Stimulated activated CD8-positive, alpha-beta memory T cell treated with anti-CD3 and anti-CD28 coated beads, Interleukin-2, amount 100 ng/mL, for 1 hour (primary cell): ENCODE data around the gene TFF3.

ENCODE experiments used
- DNase-seq, 2 donors: peaks; one replicate each; pipeline ENCODE4 v3.0.0-alpha.2; 2020; ENCODE audit warnings: low read depth in 2 of 2

The TFF3 gene

GRCh38 chr21:42320791-42321190 is 5.6 kb upstream of the TFF3 start:
- no peak for DNase-seq

GRCh38 chr21:42319851-42320572 is 4.8 kb upstream of the TFF3 start:
- DNase-seq, result no peak

GRCh38 chr21:42319376-42319775 is 4.2 kb upstream of the TFF3 start:
- DNase-seq, result no peak

GRCh38 chr21:42317826-42318746 is 2.9 kb upstream of the TFF3 start:
- no peak for DNase-seq

DNA sequence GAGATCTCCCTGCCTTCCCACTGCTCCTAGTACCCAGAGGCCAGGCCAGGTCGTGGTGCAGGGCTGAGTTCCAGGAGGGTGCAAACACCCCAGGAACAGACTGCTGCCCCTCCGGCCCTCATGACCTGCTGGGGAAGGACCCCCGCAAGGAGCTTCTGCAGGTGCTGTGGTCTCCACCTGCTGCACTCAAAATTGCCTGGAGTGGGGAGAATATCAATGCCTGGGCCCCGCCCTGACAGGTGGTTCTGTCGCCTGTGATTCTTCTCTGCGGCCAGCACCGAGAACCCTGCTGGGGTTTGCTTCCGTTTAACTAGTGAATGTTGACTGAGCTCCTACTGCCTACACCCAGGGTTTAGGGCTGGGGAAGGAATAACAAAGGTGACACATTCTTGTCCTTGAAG is 2.1 kb upstream of the TFF3 start:
- no peak for DNase-seq

DNA sequence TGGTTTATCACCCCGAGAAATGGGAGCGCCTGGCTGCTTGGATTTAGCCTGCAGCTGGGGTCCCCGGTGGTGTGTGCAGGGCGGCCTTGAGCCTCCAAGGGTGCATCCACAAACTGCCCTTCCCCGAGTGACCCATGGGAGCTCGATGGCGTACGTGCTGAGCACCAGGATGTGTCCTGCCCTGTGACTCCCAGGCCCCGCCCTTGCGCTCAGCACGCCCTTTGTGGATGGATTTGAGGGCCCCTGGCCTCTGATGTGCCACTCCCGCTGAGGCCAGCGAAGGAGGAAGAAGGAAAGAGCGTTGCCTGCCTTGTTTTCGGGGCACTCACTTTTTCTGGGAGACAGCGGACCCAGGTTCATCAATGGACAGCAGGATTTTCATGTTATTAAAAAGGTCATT is 1.7 kb upstream of the TFF3 start:
- no peak for DNase-seq

- DNase-seq, result no peak
Measured at GRCh38 chr21:42314616-42315295, 453 bp downstream of the TFF3 start.

- no peak for DNase-seq
Measured at GRCh38 chr21:42313501-42313969, 1.7 kb downstream of the TFF3 start.

- DNase-seq, result no peak
Measured at GRCh38 chr21:42312626-42313104, 2.5 kb downstream of the TFF3 start.

GRCh38 chr21:42311816-42312625 is 3.2 kb downstream of the TFF3 start:
- DNase-seq, result no peak

- DNase-seq, result no peak
Measured at GRCh38 chr21:42311160-42311559, 4.0 kb downstream of the TFF3 start.

DNA sequence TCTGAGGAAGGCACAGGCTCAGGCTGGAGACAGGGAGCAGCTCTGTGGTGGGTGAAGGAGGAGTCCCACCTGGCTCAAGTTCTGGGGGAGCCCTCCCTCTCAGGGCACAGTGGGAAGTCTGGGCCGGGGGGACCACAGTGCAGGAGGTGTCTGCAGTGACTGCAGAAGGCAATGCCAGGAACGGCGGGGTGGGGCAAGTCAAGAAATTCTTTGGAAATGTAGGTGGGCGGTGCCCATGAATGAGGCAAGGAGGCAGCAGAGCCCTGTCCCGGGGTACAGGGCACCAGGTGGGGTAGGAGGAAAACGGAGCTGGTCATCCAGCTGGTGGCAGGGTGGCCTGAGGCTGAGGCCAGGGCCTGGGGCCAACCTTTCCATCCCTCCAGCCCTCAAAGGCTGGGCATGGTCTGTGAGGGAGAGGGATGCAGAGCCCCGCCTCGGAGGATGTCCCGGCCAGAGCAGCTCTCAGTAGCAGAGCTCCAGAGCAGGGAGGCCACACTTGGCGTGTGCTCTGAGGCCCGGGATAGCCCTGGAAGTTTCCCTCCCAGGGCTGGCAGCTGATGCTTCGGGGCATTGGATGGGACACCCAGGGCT is 4.7 kb downstream of the TFF3 start:
- DNase-seq, result no peak

- peak; percentile 20 to 42 for DNase-seq
Measured at GRCh38 chr21:42309753-42310213, 5.4 kb downstream of the TFF3 start.

DNA sequence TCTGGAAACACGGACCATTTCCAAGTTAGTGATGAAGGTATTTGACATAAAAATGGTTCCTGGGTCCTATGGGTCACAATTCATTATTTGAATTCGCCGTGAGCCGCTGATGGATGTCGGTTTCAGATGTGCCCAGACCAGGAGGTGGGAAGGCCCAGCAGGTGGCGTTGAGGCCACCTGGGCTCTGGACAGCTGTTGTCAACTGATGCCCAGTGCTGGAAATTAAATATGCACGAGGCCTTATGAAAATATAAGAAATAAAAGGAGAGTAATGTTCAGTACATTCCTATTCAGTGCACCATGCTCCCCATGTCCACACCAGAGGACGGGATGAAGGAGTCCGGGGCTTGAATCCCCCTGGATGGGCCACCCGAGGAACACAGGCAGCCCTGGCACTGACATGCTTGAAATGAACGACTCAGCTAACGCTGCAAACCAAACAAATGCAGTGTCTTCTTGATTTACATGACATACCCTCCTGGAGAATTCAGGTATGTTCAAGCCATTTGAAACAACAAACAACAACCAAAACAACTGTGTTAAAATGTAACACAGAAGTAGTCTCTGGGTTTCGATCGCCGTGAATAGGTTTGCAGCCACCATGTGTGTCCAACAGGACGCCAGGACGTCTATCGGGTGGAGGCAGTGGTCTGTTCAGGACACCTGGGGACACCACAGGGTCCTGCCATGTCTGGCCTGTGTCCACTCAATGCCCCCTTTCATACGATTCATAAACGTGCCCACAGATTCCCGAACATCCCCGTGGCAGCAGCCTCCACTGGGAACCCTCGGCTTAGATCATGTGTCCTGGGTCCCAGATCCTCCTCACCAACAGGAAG is 6.1 kb downstream of the TFF3 start:
- no peak for DNase-seq

GRCh38 chr21:42308161-42308913 is 6.9 kb downstream of the TFF3 start:
- DNase-seq, result no peak

GRCh38 chr21:42307106-42307505 is 8.1 kb downstream of the TFF3 start:
- no peak for DNase-seq

GRCh38 chr21:42306366-42307035 is 8.7 kb downstream of the TFF3 start:
- DNase-seq, result no peak

GRCh38 chr21:42305707-42306147 is 9.5 kb downstream of the TFF3 start:
- no peak for DNase-seq
